SU-DHL-6 (cell line): ENCODE measurements around the gene AATK.

Experiments
- EZH2phosphoT487 ChIP-seq: fragments of 200-600 bp; sonication (generic), shearing (Covaris generic); conservative IDR thresholded peaks from 2 replicates; pipeline ENCODE4 v1.6.1; 2018; ENCODE audit warnings: mild to moderate bottlenecking, antibody characterized with exemption, low read length, moderate library complexity, mixed read lengths
- TF ChIP-seq, protein P1 (sequence below): fragments of 200-600 bp; sonication (generic); IDR thresholded peaks from one replicate; pipeline ENCODE4 v1.5.1; 2017; ENCODE audit warnings: antibody characterized with exemption, mild to moderate bottlenecking, low read length, moderate library complexity; ENCODE audit not compliant: insufficient read depth, poor library complexity, severe bottlenecking

DNA sequence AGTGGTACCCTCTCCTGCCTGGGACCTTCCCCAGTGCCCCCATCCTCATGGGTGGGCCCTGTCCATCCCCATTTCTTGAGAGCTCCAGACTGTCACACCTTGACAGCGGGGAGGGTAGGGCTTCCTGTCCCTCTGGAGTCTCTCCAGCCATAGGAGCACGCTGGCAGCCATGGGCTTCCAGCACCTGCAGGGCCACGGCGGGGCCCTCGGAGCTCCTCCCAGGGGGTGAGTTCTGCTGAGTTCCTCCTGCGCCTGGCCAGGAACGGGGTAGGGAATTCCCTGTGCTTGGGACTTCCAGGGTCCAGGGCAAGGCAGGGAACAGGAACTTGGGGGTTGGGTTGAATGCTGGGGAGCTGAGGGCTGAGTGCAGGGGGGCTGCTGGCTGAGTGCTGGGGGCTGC is 23.0 kb upstream of the AATK start:
- TF ChIP-seq, protein P1, sequence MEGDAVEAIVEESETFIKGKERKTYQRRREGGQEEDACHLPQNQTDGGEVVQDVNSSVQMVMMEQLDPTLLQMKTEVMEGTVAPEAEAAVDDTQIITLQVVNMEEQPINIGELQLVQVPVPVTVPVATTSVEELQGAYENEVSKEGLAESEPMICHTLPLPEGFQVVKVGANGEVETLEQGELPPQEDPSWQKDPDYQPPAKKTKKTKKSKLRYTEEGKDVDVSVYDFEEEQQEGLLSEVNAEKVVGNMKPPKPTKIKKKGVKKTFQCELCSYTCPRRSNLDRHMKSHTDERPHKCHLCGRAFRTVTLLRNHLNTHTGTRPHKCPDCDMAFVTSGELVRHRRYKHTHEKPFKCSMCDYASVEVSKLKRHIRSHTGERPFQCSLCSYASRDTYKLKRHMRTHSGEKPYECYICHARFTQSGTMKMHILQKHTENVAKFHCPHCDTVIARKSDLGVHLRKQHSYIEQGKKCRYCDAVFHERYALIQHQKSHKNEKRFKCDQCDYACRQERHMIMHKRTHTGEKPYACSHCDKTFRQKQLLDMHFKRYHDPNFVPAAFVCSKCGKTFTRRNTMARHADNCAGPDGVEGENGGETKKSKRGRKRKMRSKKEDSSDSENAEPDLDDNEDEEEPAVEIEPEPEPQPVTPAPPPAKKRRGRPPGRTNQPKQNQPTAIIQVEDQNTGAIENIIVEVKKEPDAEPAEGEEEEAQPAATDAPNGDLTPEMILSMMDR, result no peak
- TF ChIP-seq EZH2phosphoT487, result no peak
